HL-60 (cell line): Measurements from ENCODE around the gene ENO1.

Experiments used
- POLR2AphosphoS5 ChIP-seq: IDR thresholded peaks from 2 replicates; pipeline ENCODE4 v1.6.1; 2012; ENCODE audit warnings: low read depth
- TF ChIP-seq, protein P1 (sequence below): IDR thresholded peaks from one replicate; pipeline ENCODE4 v1.5.1; 2011; ENCODE audit warnings: low read length, control low read depth, inconsistent platforms; ENCODE audit not compliant: insufficient read depth

DNA sequence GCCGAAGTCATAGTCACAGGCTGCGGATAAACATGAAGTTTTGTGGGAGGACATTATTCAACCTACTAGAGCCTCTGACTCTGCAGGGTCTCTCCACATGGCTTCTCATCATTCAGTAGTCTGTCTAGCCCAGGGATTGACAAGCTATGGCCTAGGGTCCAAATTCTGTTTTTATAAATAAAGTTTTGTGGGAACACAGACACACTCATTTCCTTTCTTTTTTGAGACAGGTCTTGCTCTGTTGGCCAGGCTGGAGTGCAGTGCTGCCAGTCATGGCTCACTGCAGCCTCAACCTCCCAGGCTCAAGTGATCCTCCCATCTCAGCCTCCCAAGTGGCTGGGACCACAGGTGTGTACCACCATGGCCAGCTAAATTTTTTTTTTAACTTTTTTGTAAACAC lies 8.1 kb upstream of the ENO1 start:
- TF ChIP-seq, protein P1, sequence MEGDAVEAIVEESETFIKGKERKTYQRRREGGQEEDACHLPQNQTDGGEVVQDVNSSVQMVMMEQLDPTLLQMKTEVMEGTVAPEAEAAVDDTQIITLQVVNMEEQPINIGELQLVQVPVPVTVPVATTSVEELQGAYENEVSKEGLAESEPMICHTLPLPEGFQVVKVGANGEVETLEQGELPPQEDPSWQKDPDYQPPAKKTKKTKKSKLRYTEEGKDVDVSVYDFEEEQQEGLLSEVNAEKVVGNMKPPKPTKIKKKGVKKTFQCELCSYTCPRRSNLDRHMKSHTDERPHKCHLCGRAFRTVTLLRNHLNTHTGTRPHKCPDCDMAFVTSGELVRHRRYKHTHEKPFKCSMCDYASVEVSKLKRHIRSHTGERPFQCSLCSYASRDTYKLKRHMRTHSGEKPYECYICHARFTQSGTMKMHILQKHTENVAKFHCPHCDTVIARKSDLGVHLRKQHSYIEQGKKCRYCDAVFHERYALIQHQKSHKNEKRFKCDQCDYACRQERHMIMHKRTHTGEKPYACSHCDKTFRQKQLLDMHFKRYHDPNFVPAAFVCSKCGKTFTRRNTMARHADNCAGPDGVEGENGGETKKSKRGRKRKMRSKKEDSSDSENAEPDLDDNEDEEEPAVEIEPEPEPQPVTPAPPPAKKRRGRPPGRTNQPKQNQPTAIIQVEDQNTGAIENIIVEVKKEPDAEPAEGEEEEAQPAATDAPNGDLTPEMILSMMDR, result no peak
- no peak for TF ChIP-seq POLR2AphosphoS5
